ENCODE results near the gene HDAC4. TPM values are rescaled to one million over a fixed set of nuclear protein-coding genes. Genes with fewer than 3 reads are reported as not detected.

Gene HDAC4
- total and polyA plus RNA-seq, 2 experiments from 2014 or later: 8.1 to 41.8 TPM

DNA sequence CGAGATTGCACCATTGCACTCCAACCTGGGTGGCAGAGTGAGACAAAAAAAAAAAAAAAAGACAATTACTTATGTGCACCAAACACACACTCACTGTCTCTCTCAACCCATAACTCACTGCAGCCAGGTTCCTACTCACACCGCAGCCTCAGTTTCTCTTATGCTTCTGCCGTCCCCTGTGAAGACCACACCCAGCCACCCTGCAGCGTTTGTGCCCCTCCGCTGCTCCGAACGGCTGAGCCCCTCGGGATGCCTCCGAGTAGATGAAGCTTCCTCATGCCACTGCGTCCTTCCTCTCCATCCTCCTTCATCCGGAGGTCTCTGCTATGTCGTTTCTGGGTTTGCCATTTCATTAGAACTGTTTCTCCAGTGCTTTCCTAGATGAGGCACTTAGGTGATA, 392.8 kb downstream of the HDAC4 start:
- H3K9me2 ChIP-seq (ENCODE audit: insufficient read depth): no peaks in the 10 kb centered on the region
- no peaks in the 10 kb centered on the region for H3K79me2 ChIP-seq (replicated peaks; ENCODE audit: insufficient read depth)

More for the DNA sequence above, 392.8 kb downstream of the HDAC4 start:
- H3K4me2 ChIP-seq: no peak overlapping the region
- H3K4me3 ChIP-seq: no peak overlapping the region
- no peak overlapping the region; the same call in 1 of the 2 replicates for H3K27ac ChIP-seq (ENCODE audit: low read depth)
- H2AFZ ChIP-seq: no peak overlapping the region
- Mint-ChIP-seq H3K4me3 (no peak overlapping the region), H3K27me3 (ENCODE audit: insufficient read depth, low read depth, poor library complexity) (peaks cover 10% of the 10 kb centered on the region), H3K36me3 (ENCODE audit: low read depth) (0 out of 3 replicates have a peak, but pooled peaks cover 3% of the 10 kb centered on the region), H3K9me3 (peaks cover 5% of the 10 kb centered on the region; the same call in 1 of the 3 replicates), H3K4me1 (peaks cover 12% of the 10 kb centered on the region), H3K27ac (no peak overlapping the region)
- ATAC-seq: no peak
- no peak for DNase-seq (ENCODE audit: low spot score)
- no peaks in the 10 kb centered on the region for H4K20me1 ChIP-seq (replicated peaks; ENCODE audit: insufficient read depth)
- TF ChIP-seq STAT1 (IDR thresholded peaks at IDR 0.05; ENCODE audit: unreplicated experiment): no peak
- no peak for TF ChIP-seq POLR2AphosphoS5 (IDR thresholded peaks at IDR 0.05; ENCODE audit: low read depth)
- TF ChIP-seq ETS1 (IDR thresholded peaks at IDR 0.05): no peak
- TF ChIP-seq, protein P1, sequence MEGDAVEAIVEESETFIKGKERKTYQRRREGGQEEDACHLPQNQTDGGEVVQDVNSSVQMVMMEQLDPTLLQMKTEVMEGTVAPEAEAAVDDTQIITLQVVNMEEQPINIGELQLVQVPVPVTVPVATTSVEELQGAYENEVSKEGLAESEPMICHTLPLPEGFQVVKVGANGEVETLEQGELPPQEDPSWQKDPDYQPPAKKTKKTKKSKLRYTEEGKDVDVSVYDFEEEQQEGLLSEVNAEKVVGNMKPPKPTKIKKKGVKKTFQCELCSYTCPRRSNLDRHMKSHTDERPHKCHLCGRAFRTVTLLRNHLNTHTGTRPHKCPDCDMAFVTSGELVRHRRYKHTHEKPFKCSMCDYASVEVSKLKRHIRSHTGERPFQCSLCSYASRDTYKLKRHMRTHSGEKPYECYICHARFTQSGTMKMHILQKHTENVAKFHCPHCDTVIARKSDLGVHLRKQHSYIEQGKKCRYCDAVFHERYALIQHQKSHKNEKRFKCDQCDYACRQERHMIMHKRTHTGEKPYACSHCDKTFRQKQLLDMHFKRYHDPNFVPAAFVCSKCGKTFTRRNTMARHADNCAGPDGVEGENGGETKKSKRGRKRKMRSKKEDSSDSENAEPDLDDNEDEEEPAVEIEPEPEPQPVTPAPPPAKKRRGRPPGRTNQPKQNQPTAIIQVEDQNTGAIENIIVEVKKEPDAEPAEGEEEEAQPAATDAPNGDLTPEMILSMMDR (conservative IDR thresholded peaks at IDR 0.05; ENCODE audit: low read depth in 2 of 2): no peak
- TF ChIP-seq REST (IDR thresholded peaks at IDR 0.05; ENCODE audit: unreplicated experiment): no peak
- TF ChIP-seq JUNB (IDR thresholded peaks at IDR 0.05; ENCODE audit: unreplicated experiment): no peak
- TF ChIP-seq, protein P2, sequence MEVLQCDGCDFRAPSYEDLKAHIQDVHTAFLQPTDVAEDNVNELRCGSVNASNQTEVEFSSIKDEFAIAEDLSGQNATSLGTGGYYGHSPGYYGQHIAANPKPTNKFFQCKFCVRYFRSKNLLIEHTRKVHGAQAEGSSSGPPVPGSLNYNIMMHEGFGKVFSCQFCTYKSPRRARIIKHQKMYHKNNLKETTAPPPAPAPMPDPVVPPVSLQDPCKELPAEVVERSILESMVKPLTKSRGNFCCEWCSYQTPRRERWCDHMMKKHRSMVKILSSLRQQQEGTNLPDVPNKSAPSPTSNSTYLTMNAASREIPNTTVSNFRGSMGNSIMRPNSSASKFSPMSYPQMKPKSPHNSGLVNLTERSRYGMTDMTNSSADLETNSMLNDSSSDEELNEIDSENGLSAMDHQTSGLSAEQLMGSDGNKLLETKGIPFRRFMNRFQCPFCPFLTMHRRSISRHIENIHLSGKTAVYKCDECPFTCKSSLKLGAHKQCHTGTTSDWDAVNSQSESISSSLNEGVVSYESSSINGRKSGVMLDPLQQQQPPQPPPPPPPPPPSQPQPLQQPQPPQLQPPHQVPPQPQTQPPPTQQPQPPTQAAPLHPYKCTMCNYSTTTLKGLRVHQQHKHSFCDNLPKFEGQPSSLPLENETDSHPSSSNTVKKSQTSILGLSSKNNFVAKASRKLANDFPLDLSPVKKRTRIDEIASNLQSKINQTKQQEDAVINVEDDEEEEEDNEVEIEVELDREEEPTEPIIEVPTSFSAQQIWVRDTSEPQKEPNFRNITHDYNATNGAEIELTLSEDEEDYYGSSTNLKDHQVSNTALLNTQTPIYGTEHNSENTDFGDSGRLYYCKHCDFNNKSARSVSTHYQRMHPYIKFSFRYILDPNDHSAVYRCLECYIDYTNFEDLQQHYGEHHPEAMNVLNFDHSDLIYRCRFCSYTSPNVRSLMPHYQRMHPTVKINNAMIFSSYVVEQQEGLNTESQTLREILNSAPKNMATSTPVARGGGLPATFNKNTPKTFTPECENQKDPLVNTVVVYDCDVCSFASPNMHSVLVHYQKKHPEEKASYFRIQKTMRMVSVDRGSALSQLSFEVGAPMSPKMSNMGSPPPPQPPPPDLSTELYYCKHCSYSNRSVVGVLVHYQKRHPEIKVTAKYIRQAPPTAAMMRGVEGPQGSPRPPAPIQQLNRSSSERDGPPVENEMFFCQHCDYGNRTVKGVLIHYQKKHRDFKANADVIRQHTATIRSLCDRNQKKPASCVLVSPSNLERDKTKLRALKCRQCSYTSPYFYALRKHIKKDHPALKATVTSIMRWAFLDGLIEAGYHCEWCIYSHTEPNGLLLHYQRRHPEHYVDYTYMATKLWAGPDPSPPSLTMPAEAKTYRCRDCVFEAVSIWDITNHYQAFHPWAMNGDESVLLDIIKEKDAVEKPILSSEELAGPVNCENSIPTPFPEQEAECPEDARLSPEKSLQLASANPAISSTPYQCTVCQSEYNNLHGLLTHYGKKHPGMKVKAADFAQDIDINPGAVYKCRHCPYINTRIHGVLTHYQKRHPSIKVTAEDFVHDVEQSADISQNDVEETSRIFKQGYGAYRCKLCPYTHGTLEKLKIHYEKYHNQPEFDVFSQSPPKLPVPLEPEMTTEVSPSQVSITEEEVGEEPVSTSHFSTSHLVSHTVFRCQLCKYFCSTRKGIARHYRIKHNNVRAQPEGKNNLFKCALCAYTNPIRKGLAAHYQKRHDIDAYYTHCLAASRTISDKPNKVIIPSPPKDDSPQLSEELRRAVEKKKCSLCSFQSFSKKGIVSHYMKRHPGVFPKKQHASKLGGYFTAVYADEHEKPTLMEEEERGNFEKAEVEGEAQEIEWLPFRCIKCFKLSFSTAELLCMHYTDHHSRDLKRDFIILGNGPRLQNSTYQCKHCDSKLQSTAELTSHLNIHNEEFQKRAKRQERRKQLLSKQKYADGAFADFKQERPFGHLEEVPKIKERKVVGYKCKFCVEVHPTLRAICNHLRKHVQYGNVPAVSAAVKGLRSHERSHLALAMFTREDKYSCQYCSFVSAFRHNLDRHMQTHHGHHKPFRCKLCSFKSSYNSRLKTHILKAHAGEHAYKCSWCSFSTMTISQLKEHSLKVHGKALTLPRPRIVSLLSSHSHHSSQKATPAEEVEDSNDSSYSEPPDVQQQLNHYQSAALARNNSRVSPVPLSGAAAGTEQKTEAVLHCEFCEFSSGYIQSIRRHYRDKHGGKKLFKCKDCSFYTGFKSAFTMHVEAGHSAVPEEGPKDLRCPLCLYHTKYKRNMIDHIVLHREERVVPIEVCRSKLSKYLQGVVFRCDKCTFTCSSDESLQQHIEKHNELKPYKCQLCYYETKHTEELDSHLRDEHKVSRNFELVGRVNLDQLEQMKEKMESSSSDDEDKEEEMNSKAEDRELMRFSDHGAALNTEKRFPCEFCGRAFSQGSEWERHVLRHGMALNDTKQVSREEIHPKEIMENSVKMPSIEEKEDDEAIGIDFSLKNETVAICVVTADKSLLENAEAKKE (CRISPR knock-in tag; IDR thresholded peaks at IDR 0.05): no peak
- no peak for TF ChIP-seq CREB1 (CRISPR knock-in tag; IDR thresholded peaks at IDR 0.05; ENCODE audit: low read depth)
- TF ChIP-seq EZH2phosphoT487 (IDR thresholded peaks at IDR 0.05; ENCODE audit: unreplicated experiment): no peak
- TF ChIP-seq ZNF114 (CRISPR knock-in tag; IDR thresholded peaks at IDR 0.05): no peak
- TF ChIP-seq ZNF331 (CRISPR knock-in tag; IDR thresholded peaks at IDR 0.05; ENCODE audit: low read depth): no peak
- no peak for TF ChIP-seq EZH2 (IDR thresholded peaks at IDR 0.05; ENCODE audit: low read depth, unreplicated experiment)
- TF ChIP-seq NANOG (IDR thresholded peaks at IDR 0.05; ENCODE audit: borderline replicate concordance): no peak
- H3K27me3 ChIP-seq (ENCODE audit: insufficient read depth): no peaks in the 10 kb centered on the region
- no peaks in the 10 kb centered on the region for H3K36me3 ChIP-seq (ENCODE audit: insufficient read depth)
- H3F3A ChIP-seq (replicated peaks; ENCODE audit: low read depth): no peaks in the 10 kb centered on the region
- H3K4me1 ChIP-seq (ENCODE audit: insufficient read depth): no peaks in the 10 kb centered on the region

Measured in GM23338 (cell line).